ENCODE data around the gene TMSB15B. TPM values are rescaled to one million over a fixed set of nuclear protein-coding genes. Genes with fewer than 3 reads are reported as not detected.
"Not testable (repeated sequence)": the region's sequence is repeated elsewhere in the genome, so short reads cannot be mapped to it uniquely, and the experiment has no call there.

TMSB15B gene
- polyA plus RNA-seq, 4 donors: 1.8 to 6.8 (median 4.1) TPM

DNA sequence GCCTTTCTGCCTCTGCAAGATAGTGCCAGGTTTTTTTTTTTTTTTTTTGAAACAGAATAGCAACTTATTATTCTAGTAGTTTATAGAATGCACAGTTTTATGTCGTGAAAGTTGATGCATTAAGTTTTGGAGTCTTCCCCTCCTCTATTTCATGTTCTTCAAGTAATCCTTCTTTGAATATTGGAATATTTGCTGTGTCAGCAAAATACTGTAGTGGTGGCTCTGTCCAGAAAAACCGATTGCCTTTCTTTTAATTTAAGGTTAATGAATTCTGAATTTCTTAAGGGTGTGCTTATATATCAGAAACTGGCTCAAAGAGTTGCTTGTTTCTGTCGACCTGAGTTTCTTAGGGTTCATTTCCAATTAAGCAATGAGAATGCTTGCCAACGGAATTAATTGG lies 34.8 kb upstream of the TMSB15B start:
- no peak for FAIRE-seq
- DNase-seq: no peak
- Histone ChIP-seq H3K36me3 (ENCODE audit: control insufficient read depth in 3 of 3, insufficient read depth in 2 of 3, low read depth in 1 of 3, low read length in 3 of 3) (no peaks in the 10 kb centered on the region), H3K27ac (ENCODE audit: low read depth in 1 of 3, low read length in 2 of 3) (no peak overlapping the region), H3K4me1 (ENCODE audit: control insufficient read depth in 3 of 3, insufficient read depth in 2 of 3, low read depth in 1 of 3, low read length in 2 of 3) (no peaks in the 10 kb centered on the region), H3K4me3 (ENCODE audit: low read depth in 1 of 3, low read length in 3 of 3) (no peak overlapping the region), H3K9me3 (ENCODE audit: control insufficient read depth in 2 of 2, insufficient read depth in 1 of 2, low read depth in 1 of 2, low read length in 1 of 2) (no peaks in the 10 kb centered on the region), H3K27me3 (ENCODE audit: control insufficient read depth in 3 of 3, insufficient read depth in 3 of 3, low read length in 3 of 3) (no peaks in the 10 kb centered on the region)
- WGBS, 3 donors: 60 to 92% (median 78%) methylated on average over 4 of the region's 4 CpGs

DNA sequence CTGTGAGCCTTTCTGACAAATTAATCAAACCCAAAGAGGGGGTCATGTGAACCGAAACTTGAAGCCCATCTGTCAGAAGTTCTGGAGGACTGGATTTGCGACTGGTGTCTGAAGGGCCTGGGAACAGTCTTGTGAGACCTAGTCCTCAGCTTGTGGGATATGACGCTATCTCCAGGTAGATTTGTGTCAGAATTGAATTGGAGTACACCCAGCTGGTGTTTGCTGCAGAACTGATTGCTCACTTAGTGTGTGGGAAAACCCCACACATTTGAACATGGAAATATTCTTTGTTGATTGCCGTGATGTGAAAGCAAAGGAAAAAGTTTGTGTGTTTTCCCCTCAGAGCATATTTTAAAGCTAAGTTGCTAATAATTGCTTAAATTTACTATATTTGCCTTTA lies 30.3 kb upstream of the TMSB15B start:
- H3K36me3 ChIP-seq (ENCODE audit: control insufficient read depth in 3 of 3, insufficient read depth in 2 of 3, low read depth in 1 of 3, low read length in 3 of 3): no peaks in the 10 kb centered on the region
- H3K27me3 ChIP-seq (ENCODE audit: control insufficient read depth in 3 of 3, insufficient read depth in 3 of 3, low read length in 3 of 3): no peaks in the 10 kb centered on the region
- no peak overlapping the region for H3K27ac ChIP-seq (ENCODE audit: low read depth in 1 of 3, low read length in 2 of 3)
- no peaks in the 10 kb centered on the region for H3K4me1 ChIP-seq (ENCODE audit: control insufficient read depth in 3 of 3, insufficient read depth in 2 of 3, low read depth in 1 of 3, low read length in 2 of 3)
- no peaks in the 10 kb centered on the region for H3K9me3 ChIP-seq (ENCODE audit: control insufficient read depth in 2 of 2, insufficient read depth in 1 of 2, low read depth in 1 of 2, low read length in 1 of 2)
- H3K4me3 ChIP-seq (ENCODE audit: low read depth in 1 of 3, low read length in 3 of 3): no peak overlapping the region
- FAIRE-seq (no peak), DNase-seq (no peak)
- 66 to 78% (median 77%) methylated on average over 4 of the region's 4 CpGs for WGBS, 3 donors

DNA sequence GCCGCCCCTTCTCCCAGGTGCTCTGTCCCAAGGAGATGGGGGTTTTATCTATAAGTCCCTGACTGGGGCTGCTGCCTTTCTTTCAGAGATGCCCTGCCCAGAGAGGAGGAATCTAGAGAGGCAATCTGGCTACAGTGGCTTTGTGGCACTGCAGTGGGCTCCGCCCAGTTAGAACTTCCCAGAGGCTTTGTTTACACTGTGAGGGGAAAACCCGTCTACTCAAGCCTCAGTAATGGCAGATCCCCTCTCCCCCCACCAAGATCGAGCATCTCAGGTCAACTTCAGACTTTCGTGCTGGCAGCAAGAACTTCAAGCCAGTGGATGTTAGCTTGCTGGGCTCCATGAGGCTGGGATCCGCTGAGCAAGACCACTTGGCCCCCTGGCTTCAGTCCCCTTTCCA lies 22.2 kb upstream of the TMSB15B start:
- not testable (repeated sequence) for H3K36me3 ChIP-seq (ENCODE audit: control insufficient read depth in 3 of 3, insufficient read depth in 2 of 3, low read depth in 1 of 3, low read length in 3 of 3); H3K27me3 ChIP-seq (ENCODE audit: control insufficient read depth in 3 of 3, insufficient read depth in 3 of 3, low read length in 3 of 3); H3K4me1 ChIP-seq (ENCODE audit: control insufficient read depth in 3 of 3, insufficient read depth in 2 of 3, low read depth in 1 of 3, low read length in 2 of 3); H3K9me3 ChIP-seq (ENCODE audit: control insufficient read depth in 2 of 2, insufficient read depth in 1 of 2, low read depth in 1 of 2, low read length in 1 of 2); H3K27ac ChIP-seq (ENCODE audit: low read depth in 1 of 3, low read length in 2 of 3); DNase-seq; FAIRE-seq; H3K4me3 ChIP-seq (ENCODE audit: low read depth in 1 of 3, low read length in 3 of 3)
- 63 to 68% (median 63%) methylated on average over 6 of the region's 6 CpGs for WGBS, 3 donors

DNA sequence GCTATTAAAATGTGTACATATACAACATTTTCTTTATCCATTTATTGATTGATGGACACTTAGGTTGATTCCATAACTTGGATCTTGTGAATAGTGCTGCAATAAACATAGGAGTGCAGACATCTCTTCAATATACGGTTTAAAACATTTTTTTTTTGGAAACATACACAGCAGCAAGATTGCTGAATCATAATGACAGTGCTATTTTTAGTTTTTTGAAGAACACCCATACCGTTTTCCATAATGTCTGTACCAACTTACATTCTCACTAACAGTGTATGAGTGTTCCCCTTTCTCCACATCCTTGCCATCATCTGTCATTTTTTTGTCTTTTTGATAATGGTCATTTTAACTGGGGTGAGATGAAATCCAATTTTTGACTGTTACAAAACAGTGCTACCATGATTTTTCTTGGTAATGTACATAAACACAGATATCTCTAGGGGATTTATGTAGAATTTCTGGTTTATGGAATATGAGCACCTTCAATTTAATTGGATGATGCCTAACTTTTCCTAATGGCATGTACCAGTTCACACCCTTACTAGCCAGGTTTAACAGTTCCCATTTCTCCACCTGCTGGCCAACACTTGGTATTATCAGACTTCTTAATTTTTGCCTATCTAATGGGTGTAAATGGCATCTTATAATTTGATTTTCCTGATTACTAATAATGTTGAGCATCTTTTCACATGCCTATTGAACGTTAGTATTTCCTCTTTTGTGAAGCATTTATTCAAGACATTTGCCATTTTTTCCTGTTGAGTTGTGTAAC lies 21.0 kb upstream of the TMSB15B start:
- WGBS, 3 donors: 15 to 21% (median 15%) methylated on average over 3 of the region's 3 CpGs
- DNase-seq: peak; percentile 19 to 36
- Histone ChIP-seq H3K9me3 (ENCODE audit: control insufficient read depth in 2 of 2, insufficient read depth in 1 of 2, low read depth in 1 of 2, low read length in 1 of 2) (no peaks in the 10 kb centered on the region), H3K27me3 (ENCODE audit: control insufficient read depth in 3 of 3, insufficient read depth in 3 of 3, low read length in 3 of 3) (no peaks in the 10 kb centered on the region), H3K4me3 (ENCODE audit: low read depth in 1 of 3, low read length in 3 of 3) (no peak overlapping the region), H3K36me3 (ENCODE audit: control insufficient read depth in 3 of 3, insufficient read depth in 2 of 3, low read depth in 1 of 3, low read length in 3 of 3) (no peaks in the 10 kb centered on the region), H3K27ac (ENCODE audit: low read depth in 1 of 3, low read length in 2 of 3) (no peak overlapping the region), H3K4me1 (ENCODE audit: control insufficient read depth in 3 of 3, insufficient read depth in 2 of 3, low read depth in 1 of 3, low read length in 2 of 3) (no peaks in the 10 kb centered on the region)
- peak; percentile 59 for FAIRE-seq

DNA sequence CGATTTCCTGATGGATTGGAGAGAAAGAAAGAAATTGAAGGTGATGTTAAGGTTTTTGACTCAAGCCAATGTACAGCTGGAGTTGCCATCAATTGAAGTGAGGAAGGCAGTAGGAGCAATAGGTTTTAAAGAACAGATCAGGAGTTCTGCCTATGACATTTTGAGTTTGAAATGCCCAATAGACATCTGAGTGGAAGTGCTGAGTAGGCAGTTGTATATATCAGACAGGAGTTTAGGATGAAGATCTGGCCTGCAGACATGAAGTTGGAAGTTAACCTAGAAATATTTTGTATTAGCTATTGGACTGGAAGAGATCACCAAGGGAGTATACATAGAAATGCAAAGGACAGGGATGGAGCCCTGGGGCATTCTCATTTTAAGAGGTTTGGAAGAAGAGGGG lies 12.9 kb upstream of the TMSB15B start:
- H3K4me1 ChIP-seq (ENCODE audit: control insufficient read depth in 3 of 3, insufficient read depth in 2 of 3, low read depth in 1 of 3, low read length in 2 of 3): no peaks in the 10 kb centered on the region
- H3K27ac ChIP-seq (ENCODE audit: low read depth in 1 of 3, low read length in 2 of 3): no peak overlapping the region
- H3K9me3 ChIP-seq (ENCODE audit: control insufficient read depth in 2 of 2, insufficient read depth in 1 of 2, low read depth in 1 of 2, low read length in 1 of 2): no peaks in the 10 kb centered on the region
- H3K4me3 ChIP-seq (ENCODE audit: low read depth in 1 of 3, low read length in 3 of 3): no peak overlapping the region
- DNase-seq (no peak), FAIRE-seq (no peak)
- WGBS, 3 donors: 52 to 91% (median 83%) methylated on average over 1 of the region's 1 CpG
- no peaks in the 10 kb centered on the region for H3K36me3 ChIP-seq (ENCODE audit: control insufficient read depth in 3 of 3, insufficient read depth in 2 of 3, low read depth in 1 of 3, low read length in 3 of 3)
- H3K27me3 ChIP-seq (ENCODE audit: control insufficient read depth in 3 of 3, insufficient read depth in 3 of 3, low read length in 3 of 3): peaks cover 0 to 2% (median 0%) of the 10 kb centered on the region in 3 donors

DNA sequence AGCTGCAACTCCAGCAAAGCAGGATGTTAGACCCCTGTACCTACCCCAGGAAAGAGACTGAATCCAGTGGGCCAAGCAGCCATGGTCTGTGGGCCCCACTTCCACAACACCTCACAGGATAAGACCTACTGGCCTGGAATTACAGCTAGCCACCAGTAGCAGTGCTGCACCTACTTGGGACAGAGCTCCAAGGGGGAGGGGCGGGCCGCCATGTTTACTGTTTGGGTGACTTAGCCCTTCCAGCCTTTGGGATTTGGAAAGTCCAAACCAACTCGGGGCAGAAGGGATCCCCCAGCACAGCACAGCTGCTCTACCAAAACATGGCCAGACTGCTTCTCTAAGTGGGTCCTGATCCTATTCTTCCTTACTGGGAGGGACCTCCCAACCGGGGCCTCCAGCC lies 9.1 kb upstream of the TMSB15B start:
- no peak for DNase-seq
- H3K36me3 ChIP-seq (ENCODE audit: control insufficient read depth in 3 of 3, insufficient read depth in 2 of 3, low read depth in 1 of 3, low read length in 3 of 3): no peaks in the 10 kb centered on the region
- 59 to 94% (median 81%) methylated on average over 4 of the region's 4 CpGs for WGBS, 3 donors
- peaks cover 0 to 2% (median 0%) of the 10 kb centered on the region in 3 donors for H3K27me3 ChIP-seq (ENCODE audit: control insufficient read depth in 3 of 3, insufficient read depth in 3 of 3, low read length in 3 of 3)
- H3K9me3 ChIP-seq (ENCODE audit: control insufficient read depth in 2 of 2, insufficient read depth in 1 of 2, low read depth in 1 of 2, low read length in 1 of 2): no peaks in the 10 kb centered on the region
- no peak for FAIRE-seq
- no peaks in the 10 kb centered on the region for H3K4me1 ChIP-seq (ENCODE audit: control insufficient read depth in 3 of 3, insufficient read depth in 2 of 3, low read depth in 1 of 3, low read length in 2 of 3)
- H3K27ac ChIP-seq (ENCODE audit: low read depth in 1 of 3, low read length in 2 of 3): no peak overlapping the region
- H3K4me3 ChIP-seq (ENCODE audit: low read depth in 1 of 3, low read length in 3 of 3): no peak overlapping the region

DNA sequence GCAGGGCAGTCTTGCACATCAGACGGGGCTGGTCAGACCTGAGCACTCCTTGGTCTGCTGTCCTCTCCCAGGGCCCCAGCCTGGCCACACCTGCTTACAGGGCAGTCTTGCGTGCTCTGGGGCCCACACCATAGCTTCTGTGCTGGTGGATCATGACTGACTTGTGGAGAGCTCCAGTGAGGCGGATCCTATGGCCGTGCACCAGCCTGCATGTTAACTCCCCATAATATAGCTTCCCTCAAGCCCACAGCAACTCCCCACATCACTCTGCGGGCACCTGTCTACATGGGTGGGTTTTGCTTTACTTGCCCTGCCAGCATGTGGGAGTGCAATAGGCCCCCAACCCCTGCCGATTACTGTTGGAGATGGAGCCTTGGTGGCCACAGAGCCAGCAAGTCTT lies 8.2 kb upstream of the TMSB15B start:
- Histone ChIP-seq H3K4me3 (ENCODE audit: low read depth in 1 of 3, low read length in 3 of 3) (no peak overlapping the region), H3K9me3 (ENCODE audit: control insufficient read depth in 2 of 2, insufficient read depth in 1 of 2, low read depth in 1 of 2, low read length in 1 of 2) (no peaks in the 10 kb centered on the region), H3K27me3 (ENCODE audit: control insufficient read depth in 3 of 3, insufficient read depth in 3 of 3, low read length in 3 of 3) (peaks cover 0 to 2% (median 0%) of the 10 kb centered on the region in 3 donors), H3K36me3 (ENCODE audit: control insufficient read depth in 3 of 3, insufficient read depth in 2 of 3, low read depth in 1 of 3, low read length in 3 of 3) (no peaks in the 10 kb centered on the region), H3K27ac (ENCODE audit: low read depth in 1 of 3, low read length in 2 of 3) (no peak overlapping the region), H3K4me1 (ENCODE audit: control insufficient read depth in 3 of 3, insufficient read depth in 2 of 3, low read depth in 1 of 3, low read length in 2 of 3) (no peaks in the 10 kb centered on the region)
- DNase-seq: no peak
- no peak for FAIRE-seq
- 81 to 96% (median 94%) methylated on average over 6 of the region's 6 CpGs for WGBS, 3 donors

DNA sequence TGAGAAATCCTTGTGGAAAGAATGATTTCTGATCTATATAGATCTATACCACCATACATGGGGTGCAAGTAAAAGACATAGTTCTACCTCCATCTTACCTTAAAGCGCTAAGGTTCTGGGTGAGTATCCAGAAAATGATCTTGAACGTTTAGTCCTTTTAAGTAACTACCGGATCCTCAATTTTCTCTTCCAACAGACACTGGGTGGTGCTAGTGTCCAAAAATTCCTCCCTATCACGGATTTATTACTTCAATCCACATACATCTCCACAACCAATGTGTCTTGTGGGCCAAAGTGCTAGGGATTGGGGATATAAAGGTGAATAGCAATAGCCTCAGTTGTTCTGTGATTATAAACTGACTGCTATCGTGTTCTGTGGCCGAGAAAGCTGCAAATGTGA lies 1.8 kb upstream of the TMSB15B start:
- not testable (repeated sequence) for H3K27me3 ChIP-seq (ENCODE audit: control insufficient read depth in 3 of 3, insufficient read depth in 3 of 3, low read length in 3 of 3); DNase-seq; H3K4me1 ChIP-seq (ENCODE audit: control insufficient read depth in 3 of 3, insufficient read depth in 2 of 3, low read depth in 1 of 3, low read length in 2 of 3); H3K4me3 ChIP-seq (ENCODE audit: low read depth in 1 of 3, low read length in 3 of 3); FAIRE-seq; H3K9me3 ChIP-seq (ENCODE audit: control insufficient read depth in 2 of 2, insufficient read depth in 1 of 2, low read depth in 1 of 2, low read length in 1 of 2); H3K27ac ChIP-seq (ENCODE audit: low read depth in 1 of 3, low read length in 2 of 3); H3K36me3 ChIP-seq (ENCODE audit: control insufficient read depth in 3 of 3, insufficient read depth in 2 of 3, low read depth in 1 of 3, low read length in 3 of 3)
- WGBS, 3 donors: no CpG with 5 or more reads among the region's 6 CpGs

DNA sequence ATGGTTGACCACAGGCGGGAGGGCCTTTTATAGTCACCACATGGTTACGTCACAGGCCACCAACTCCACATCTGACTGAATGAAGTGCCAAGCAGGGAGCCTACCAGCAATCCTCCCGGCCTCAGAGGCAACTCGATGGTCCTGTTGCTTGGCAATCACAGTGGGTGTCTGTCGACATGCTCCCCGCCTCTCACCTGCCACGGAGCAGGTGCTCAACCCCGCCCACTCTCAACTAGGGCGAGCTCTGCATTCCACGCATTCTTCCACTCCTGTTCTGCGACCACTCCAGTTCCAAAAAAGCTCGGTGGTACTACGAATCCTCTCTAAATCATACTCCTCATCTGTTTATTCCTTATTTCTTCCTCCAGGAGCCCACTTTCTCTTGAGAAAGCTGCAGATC lies 21.1 kb downstream of the TMSB15B start:
- not testable (repeated sequence) for H3K36me3 ChIP-seq (ENCODE audit: control insufficient read depth in 3 of 3, insufficient read depth in 2 of 3, low read depth in 1 of 3, low read length in 3 of 3); H3K4me1 ChIP-seq (ENCODE audit: control insufficient read depth in 3 of 3, insufficient read depth in 2 of 3, low read depth in 1 of 3, low read length in 2 of 3); H3K27me3 ChIP-seq (ENCODE audit: control insufficient read depth in 3 of 3, insufficient read depth in 3 of 3, low read length in 3 of 3); H3K4me3 ChIP-seq (ENCODE audit: low read depth in 1 of 3, low read length in 3 of 3); H3K27ac ChIP-seq (ENCODE audit: low read depth in 1 of 3, low read length in 2 of 3); FAIRE-seq; H3K9me3 ChIP-seq (ENCODE audit: control insufficient read depth in 2 of 2, insufficient read depth in 1 of 2, low read depth in 1 of 2, low read length in 1 of 2); DNase-seq
- WGBS, 3 donors: no CpG with 5 or more reads among the region's 13 CpGs
